ENCODE results near the gene C2orf76.

Gene C2orf76

DNA sequence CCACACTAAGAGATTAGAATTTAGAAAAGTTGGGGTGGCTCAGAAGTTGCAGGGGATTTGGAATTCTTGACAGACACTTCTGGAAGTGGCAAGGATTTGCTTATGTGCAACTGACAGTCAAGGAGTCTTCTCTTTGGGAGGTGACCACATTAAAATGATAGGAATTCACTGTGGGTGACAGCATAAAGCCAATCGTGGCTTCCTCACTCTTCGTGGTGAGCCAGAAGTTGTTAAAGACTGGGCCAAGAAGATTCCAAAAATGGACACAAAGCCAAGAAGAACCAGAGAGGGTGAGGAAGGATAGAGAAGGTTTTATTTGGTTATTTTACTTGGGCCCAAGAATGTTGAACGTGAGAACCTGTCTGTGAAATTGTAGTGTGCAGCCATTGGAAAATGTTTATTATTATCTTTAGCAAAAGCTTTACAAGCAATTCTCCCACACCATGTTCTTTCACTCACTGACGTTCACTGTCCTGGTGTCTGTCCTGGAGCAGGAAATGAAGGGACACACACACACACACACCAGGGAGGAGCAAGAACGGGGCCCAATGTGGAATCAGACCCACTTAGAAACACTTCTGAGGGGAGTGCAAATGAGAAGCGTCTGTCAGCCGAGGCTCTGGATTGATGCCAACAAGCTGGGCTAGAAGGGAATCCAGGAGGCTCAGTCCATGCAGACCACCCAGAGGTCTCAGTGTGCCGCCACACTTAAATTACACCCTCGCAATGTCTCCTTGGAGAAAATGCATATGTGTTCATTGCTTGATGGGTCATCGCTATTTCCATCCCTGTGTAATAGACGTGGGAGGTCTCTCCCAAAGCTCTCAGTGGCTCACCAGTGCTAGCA lies 105.8 kb downstream of the C2orf76 start:
- Histone ChIP-seq H3K36me3 (ENCODE audit: control insufficient read depth, insufficient read depth, low read length, severe bottlenecking) (peaks cover 11% of the 10 kb centered on the region), H3K4me1 (ENCODE audit: control insufficient read depth, insufficient read depth, low read length) (peaks cover 22% of the 10 kb centered on the region), H3K27me3 (replicated peaks; ENCODE audit: control insufficient read depth, insufficient read depth, low read length) (no peaks in the 10 kb centered on the region), H3K4me3 (ENCODE audit: low read length) (no peak overlapping the region), H3K9me3 (ENCODE audit: control insufficient read depth, low read length) (no peaks in the 10 kb centered on the region), H3K9ac (ENCODE audit: low read length) (no peak overlapping the region)
- no peak for DNase-seq (ENCODE audit: low read depth)

- H3K27me3 ChIP-seq (replicated peaks; ENCODE audit: control insufficient read depth, insufficient read depth, low read length), result no peaks in the 10 kb centered on the region
- H3K9me3 ChIP-seq (ENCODE audit: control insufficient read depth, low read length), result no peaks in the 10 kb centered on the region
- H3K36me3 ChIP-seq (ENCODE audit: control insufficient read depth, insufficient read depth, low read length, severe bottlenecking), result peaks cover 11% of the 10 kb centered on the region
- H3K9ac ChIP-seq (ENCODE audit: low read length), result no peak overlapping the region
- no peak for DNase-seq (ENCODE audit: low read depth)
- no peak overlapping the region for H3K4me3 ChIP-seq (ENCODE audit: low read length)
- H3K4me1 ChIP-seq (ENCODE audit: control insufficient read depth, insufficient read depth, low read length), result peaks cover 28% of the 10 kb centered on the region
These were observed 107.3 kb downstream of the C2orf76 start for GRCh38 chr2:119259296-119259860.

GRCh38 chr2:119257198-119257597 lies 109.4 kb downstream of the C2orf76 start:
- Histone ChIP-seq H3K27me3 (replicated peaks; ENCODE audit: control insufficient read depth, insufficient read depth, low read length) (no peaks in the 10 kb centered on the region), H3K4me1 (ENCODE audit: control insufficient read depth, insufficient read depth, low read length) (peaks cover 45% of the 10 kb centered on the region), H3K9ac (ENCODE audit: low read length) (no peak overlapping the region), H3K9me3 (ENCODE audit: control insufficient read depth, low read length) (no peaks in the 10 kb centered on the region), H3K36me3 (ENCODE audit: control insufficient read depth, insufficient read depth, low read length, severe bottlenecking) (peaks cover 4% of the 10 kb centered on the region), H3K4me3 (ENCODE audit: low read length) (no peak overlapping the region)
- no peak for DNase-seq (ENCODE audit: low read depth)

DNA sequence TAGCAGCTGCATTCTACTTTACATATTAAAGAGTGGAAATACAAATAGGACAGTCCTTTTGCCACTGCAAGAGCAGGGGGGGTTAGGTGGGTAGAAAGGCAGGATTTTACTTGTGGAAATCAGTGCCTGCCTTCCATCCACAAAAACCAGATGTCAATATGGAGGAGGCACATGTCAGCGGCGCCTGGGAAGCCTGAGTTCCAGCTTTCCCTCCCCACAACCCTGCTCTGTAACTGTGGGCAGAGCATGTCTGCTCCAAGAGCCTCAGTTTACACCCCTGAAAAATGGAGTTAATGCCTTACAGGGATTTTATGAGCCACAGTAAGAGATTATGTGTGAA lies 110.1 kb downstream of the C2orf76 start:
- DNase-seq (ENCODE audit: low read depth), result no peak

GRCh38 chr2:119255760-119256581 lies 110.7 kb downstream of the C2orf76 start:
- Histone ChIP-seq H3K36me3 (ENCODE audit: control insufficient read depth, insufficient read depth, low read length, severe bottlenecking) (peaks cover 4% of the 10 kb centered on the region), H3K4me3 (ENCODE audit: low read length) (no peak overlapping the region), H3K9me3 (ENCODE audit: control insufficient read depth, low read length) (no peaks in the 10 kb centered on the region), H3K27me3 (replicated peaks; ENCODE audit: control insufficient read depth, insufficient read depth, low read length) (no peaks in the 10 kb centered on the region), H3K9ac (ENCODE audit: low read length) (peak overlapping the region; percentile 4), H3K4me1 (ENCODE audit: control insufficient read depth, insufficient read depth, low read length) (peaks cover 48% of the 10 kb centered on the region)
- peak; percentile 80 for DNase-seq (ENCODE audit: low read depth)

More for the DNA sequence above, 110.1 kb downstream of the C2orf76 start:
- Histone ChIP-seq H3K36me3 (ENCODE audit: control insufficient read depth, insufficient read depth, low read length, severe bottlenecking) (peaks cover 4% of the 10 kb centered on the region), H3K4me3 (ENCODE audit: low read length) (no peak overlapping the region), H3K9me3 (ENCODE audit: control insufficient read depth, low read length) (no peaks in the 10 kb centered on the region), H3K4me1 (ENCODE audit: control insufficient read depth, insufficient read depth, low read length) (peaks cover 49% of the 10 kb centered on the region), H3K9ac (ENCODE audit: low read length) (peak overlapping the region; percentile 4), H3K27me3 (replicated peaks; ENCODE audit: control insufficient read depth, insufficient read depth, low read length) (no peaks in the 10 kb centered on the region)

GRCh38 chr2:119254601-119255080 lies 112.0 kb downstream of the C2orf76 start:
- peaks cover 42% of the 10 kb centered on the region for H3K4me1 ChIP-seq (ENCODE audit: control insufficient read depth, insufficient read depth, low read length)
- H3K27me3 ChIP-seq (replicated peaks; ENCODE audit: control insufficient read depth, insufficient read depth, low read length), result no peaks in the 10 kb centered on the region
- no peaks in the 10 kb centered on the region for H3K9me3 ChIP-seq (ENCODE audit: control insufficient read depth, low read length)
- H3K36me3 ChIP-seq (ENCODE audit: control insufficient read depth, insufficient read depth, low read length, severe bottlenecking), result peaks cover 4% of the 10 kb centered on the region
- no peak overlapping the region for H3K4me3 ChIP-seq (ENCODE audit: low read length)
- no peak for DNase-seq (ENCODE audit: low read depth)
- no peak overlapping the region for H3K9ac ChIP-seq (ENCODE audit: low read length)

DNA sequence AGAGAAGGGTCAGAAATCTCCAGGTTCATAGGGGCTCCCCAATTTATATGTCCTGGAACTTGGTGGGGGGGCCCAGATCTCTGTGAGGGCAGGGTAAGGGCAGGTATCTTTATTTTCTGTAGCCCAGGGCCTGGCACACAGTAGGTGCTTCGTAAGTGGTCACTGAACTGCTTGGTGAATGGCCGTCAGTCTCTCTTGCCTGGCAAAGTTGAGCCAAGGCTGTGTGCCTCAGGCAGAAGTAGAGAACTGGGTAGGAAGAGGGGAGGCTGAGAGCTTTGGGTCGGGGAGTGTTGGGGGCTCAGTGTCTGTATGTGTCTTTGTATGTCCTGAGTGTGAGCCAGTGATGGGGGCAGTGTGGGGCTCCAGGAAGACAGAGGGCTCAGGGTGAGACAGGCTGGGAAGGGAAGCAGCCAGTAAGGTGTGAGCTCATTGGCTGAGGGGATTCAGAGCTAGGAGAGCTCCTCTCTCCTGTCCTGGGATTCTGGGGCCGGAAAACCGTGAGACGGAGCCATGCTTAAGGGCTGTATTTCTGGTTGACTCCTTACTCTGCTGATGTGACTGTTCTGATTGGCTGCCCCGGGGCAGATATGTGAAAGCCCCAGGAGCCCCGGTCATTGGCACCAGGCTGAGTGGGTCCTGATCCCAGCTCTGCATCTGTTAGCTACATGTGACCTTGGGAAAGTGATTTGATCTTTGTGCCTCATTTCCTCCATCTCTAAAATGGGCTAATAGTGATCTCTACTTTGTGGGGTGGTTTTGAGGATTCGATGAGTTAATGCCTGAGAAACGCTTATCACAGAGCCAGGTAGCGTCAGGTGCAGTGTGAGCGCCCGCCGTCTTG lies 112.7 kb downstream of the C2orf76 start:
- no peaks in the 10 kb centered on the region for H3K27me3 ChIP-seq (replicated peaks; ENCODE audit: control insufficient read depth, insufficient read depth, low read length)
- no peak for DNase-seq (ENCODE audit: low read depth)
- H3K36me3 ChIP-seq (ENCODE audit: control insufficient read depth, insufficient read depth, low read length, severe bottlenecking), result peaks cover 4% of the 10 kb centered on the region
- no peak overlapping the region for H3K9ac ChIP-seq (ENCODE audit: low read length)
- H3K9me3 ChIP-seq (ENCODE audit: control insufficient read depth, low read length), result no peaks in the 10 kb centered on the region
- no peak overlapping the region for H3K4me3 ChIP-seq (ENCODE audit: low read length)
- H3K4me1 ChIP-seq (ENCODE audit: control insufficient read depth, insufficient read depth, low read length), result peaks cover 36% of the 10 kb centered on the region

DNA sequence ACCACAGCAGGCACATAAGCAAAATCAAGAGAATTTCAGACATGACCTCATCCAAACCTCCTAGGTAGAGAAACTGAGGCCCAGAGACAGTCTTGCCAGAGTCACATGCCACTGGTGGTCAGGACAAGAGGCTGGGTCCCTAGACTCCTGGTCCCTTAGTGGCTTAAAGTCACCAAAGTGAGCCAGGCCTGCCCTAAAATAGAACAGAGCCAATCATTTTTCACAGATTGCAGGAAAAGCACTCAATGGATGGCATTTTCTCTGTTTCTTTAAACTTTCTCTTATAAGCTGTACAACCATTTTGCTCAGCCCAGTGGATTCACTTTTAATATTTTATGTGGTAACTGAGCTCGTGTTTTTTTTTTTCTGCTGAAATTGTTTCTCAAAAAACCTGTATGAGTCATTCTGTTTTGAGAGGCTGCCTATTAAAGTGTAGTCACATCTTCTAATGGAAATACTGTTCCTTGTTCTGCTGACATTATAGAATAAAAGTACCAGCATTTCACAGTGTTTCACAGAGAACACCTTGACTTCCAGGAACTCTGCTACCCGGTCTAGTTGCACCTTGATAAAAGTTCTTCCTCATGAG lies 113.4 kb downstream of the C2orf76 start:
- peak; percentile 60 for DNase-seq (ENCODE audit: low read depth)
- H3K9ac ChIP-seq (ENCODE audit: low read length), result peak overlapping the region; percentile 54
- H3K4me1 ChIP-seq (ENCODE audit: control insufficient read depth, insufficient read depth, low read length), result peaks cover 35% of the 10 kb centered on the region
- H3K4me3 ChIP-seq (ENCODE audit: low read length), result no peak overlapping the region
- no peaks in the 10 kb centered on the region for H3K9me3 ChIP-seq (ENCODE audit: control insufficient read depth, low read length)
- H3K27me3 ChIP-seq (replicated peaks; ENCODE audit: control insufficient read depth, insufficient read depth, low read length), result no peaks in the 10 kb centered on the region
- H3K36me3 ChIP-seq (ENCODE audit: control insufficient read depth, insufficient read depth, low read length, severe bottlenecking), result peaks cover 4% of the 10 kb centered on the region

Measured in adipocyte (in vitro differentiated cells).